ENCODE results near the gene GMDS. TPM values are rescaled to one million over a fixed set of nuclear protein-coding genes. Genes with fewer than 3 reads are reported as not detected.

GMDS gene
- total RNA-seq, 1 donor from 2014 or later, result 17.9 TPM

DNA sequence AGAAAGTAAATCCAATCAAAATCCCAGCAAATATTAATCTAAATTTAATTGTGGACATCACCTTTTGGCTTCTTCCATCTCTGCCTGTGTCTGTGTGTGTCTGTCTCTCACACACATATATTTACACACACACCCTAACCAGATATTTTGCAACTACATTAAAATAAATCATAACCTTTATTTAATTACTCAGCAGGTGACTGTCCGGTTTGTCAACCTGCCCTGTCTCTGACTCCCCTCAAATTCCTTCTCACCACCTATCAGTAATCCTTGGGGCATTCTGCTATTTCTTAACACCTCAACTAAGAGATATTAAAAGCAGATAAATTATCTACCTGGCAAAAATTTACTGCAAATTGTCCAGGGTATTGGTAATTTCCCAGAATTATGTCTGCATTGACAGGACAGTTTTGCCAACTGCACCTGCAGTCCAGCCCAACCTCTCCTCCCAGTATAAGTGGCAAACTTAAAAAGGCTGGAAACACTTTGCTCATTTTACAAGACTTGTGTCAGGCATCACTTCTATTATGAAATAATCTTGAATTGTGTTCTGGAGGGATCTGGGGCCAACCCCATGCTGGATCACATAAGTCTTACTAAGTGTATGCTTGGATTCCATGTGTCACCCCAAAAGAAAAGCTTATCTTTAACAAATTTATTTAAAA, 216.1 kb downstream of the GMDS start:
- TF ChIP-seq, protein P1, sequence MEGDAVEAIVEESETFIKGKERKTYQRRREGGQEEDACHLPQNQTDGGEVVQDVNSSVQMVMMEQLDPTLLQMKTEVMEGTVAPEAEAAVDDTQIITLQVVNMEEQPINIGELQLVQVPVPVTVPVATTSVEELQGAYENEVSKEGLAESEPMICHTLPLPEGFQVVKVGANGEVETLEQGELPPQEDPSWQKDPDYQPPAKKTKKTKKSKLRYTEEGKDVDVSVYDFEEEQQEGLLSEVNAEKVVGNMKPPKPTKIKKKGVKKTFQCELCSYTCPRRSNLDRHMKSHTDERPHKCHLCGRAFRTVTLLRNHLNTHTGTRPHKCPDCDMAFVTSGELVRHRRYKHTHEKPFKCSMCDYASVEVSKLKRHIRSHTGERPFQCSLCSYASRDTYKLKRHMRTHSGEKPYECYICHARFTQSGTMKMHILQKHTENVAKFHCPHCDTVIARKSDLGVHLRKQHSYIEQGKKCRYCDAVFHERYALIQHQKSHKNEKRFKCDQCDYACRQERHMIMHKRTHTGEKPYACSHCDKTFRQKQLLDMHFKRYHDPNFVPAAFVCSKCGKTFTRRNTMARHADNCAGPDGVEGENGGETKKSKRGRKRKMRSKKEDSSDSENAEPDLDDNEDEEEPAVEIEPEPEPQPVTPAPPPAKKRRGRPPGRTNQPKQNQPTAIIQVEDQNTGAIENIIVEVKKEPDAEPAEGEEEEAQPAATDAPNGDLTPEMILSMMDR (conservative IDR thresholded peaks at IDR 0.05; ENCODE audit: low read depth, low read length), result no peak
- no peak for DNase-seq (ENCODE audit: low read depth)
- no peak overlapping the region for H3K4me3 ChIP-seq (ENCODE audit: low read depth, low read length)

- TF ChIP-seq, protein P1 (conservative IDR thresholded peaks at IDR 0.05; ENCODE audit: low read depth, low read length), result no peak
- DNase-seq (ENCODE audit: low read depth), result no peak
- H3K4me3 ChIP-seq (ENCODE audit: low read depth, low read length), result no peak overlapping the region
These were observed 216.9 kb downstream of the GMDS start for GRCh38 chr6:2028457-2029038.

DNA sequence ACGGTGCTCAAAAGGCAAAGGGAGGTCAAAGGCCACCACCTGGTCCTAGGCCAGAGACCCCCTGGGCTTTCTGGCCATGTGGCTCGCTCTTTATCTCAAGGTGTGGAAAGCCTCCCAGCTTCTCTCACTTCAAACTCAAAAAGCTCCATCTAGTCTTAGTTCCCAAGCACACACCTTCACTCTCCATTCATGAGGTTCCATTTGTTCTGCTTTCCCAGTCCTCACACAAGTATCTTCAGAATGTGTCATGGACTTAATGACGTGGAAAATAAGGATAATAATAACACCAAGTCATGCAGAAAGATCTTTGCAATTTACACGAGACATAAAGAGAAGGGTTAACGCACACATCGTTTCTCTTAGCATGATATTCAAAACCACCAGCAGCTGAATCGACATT, 219.3 kb downstream of the GMDS start:
- no peak overlapping the region for H3K4me3 ChIP-seq (ENCODE audit: low read depth, low read length)
- no peak for DNase-seq (ENCODE audit: low read depth)
- TF ChIP-seq, protein P1 (conservative IDR thresholded peaks at IDR 0.05; ENCODE audit: low read depth, low read length), result no peak

DNA sequence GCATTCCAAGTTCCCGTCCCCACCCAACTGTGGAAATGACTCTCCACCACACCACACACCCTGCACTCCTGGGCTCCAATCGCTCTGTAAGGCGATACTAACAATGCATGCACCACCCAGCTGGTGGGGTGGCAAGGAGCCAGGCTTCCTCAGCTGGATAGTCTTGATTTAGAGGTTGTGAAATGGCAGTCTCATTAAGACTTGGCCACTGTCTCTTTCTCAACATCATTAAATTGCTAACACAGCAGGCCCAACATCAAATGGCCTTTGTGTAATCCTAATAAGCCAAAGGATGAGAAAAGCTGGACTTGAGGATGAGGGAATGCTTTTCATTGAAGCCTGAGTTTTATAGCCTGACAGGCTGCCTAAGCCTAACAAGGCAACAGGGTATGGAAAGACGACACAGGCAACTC, 223.7 kb downstream of the GMDS start:
- DNase-seq (ENCODE audit: low read depth), result peak; percentile 26
- H3K4me3 ChIP-seq (ENCODE audit: low read depth, low read length), result no peak overlapping the region
- TF ChIP-seq, protein P1 (conservative IDR thresholded peaks at IDR 0.05; ENCODE audit: low read depth, low read length), result no peak

DNA sequence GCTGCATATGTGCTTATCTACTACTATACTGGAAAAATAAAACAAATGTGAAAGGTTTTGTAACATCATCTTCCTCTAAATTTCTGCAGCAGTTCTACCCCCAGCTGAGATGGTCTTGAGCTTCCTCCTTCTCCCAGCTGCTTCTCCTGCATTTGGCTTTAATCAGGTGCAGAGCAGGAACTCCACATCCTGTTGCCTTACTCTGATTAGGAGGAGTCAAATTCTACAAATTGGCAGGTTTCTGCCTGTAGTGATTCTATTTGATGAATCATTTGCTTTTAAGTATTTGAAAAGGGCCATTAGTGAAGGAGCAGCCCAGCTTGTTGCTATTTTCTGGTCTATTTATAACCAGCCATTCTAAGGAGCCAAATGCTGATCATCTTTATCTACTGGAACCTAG, 224.5 kb downstream of the GMDS start:
- no peak overlapping the region for H3K4me3 ChIP-seq (ENCODE audit: low read depth, low read length)
- peak; percentile 25 for DNase-seq (ENCODE audit: low read depth)
- TF ChIP-seq, protein P1 (conservative IDR thresholded peaks at IDR 0.05; ENCODE audit: low read depth, low read length), result no peak

GRCh38 chr6:2019051-2019450, 226.4 kb downstream of the GMDS start:
- no peak overlapping the region for H3K4me3 ChIP-seq (ENCODE audit: low read depth, low read length)
- DNase-seq (ENCODE audit: low read depth), result no peak
- TF ChIP-seq, protein P1 (conservative IDR thresholded peaks at IDR 0.05; ENCODE audit: low read depth, low read length), result no peak

GRCh38 chr6:2016040-2016439, 229.4 kb downstream of the GMDS start:
- TF ChIP-seq, protein P1 (conservative IDR thresholded peaks at IDR 0.05; ENCODE audit: low read depth, low read length), result no peak
- DNase-seq (ENCODE audit: low read depth), result no peak
- H3K4me3 ChIP-seq (ENCODE audit: low read depth, low read length), result no peak overlapping the region
